Stimulated activated CD4-positive, alpha-beta T cell treated with anti-CD3 and anti-CD28 coated beads, Interleukin-15, amount 100 ng/mL, for 24 hours (primary cell): ENCODE results near the gene MACROD2.

Source experiments
- DNase-seq: peaks from one replicate; pipeline ENCODE4 v3.0.0-alpha.2; 2020

Gene MACROD2

DNA sequence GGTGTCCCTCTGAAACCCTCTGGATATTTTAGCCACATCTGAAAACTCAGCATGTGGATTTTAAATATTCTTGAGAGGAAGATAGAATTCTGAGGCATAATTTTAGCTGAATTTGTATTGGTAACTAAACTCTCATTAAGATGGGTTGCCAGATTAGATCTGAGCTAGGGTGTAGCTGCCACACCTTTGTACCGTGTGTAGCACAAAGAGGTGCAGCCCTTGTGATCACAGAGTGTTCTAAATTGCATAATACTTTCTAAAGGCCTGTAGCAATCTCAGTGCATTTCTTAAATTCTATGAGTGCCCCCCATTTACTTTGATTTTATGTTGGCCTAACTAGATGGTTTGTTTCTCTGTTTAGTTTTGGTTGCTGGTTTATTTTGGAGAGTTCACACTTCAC, 289.1 kb downstream of the MACROD2 start:
- DNase-seq, result no peak

DNA sequence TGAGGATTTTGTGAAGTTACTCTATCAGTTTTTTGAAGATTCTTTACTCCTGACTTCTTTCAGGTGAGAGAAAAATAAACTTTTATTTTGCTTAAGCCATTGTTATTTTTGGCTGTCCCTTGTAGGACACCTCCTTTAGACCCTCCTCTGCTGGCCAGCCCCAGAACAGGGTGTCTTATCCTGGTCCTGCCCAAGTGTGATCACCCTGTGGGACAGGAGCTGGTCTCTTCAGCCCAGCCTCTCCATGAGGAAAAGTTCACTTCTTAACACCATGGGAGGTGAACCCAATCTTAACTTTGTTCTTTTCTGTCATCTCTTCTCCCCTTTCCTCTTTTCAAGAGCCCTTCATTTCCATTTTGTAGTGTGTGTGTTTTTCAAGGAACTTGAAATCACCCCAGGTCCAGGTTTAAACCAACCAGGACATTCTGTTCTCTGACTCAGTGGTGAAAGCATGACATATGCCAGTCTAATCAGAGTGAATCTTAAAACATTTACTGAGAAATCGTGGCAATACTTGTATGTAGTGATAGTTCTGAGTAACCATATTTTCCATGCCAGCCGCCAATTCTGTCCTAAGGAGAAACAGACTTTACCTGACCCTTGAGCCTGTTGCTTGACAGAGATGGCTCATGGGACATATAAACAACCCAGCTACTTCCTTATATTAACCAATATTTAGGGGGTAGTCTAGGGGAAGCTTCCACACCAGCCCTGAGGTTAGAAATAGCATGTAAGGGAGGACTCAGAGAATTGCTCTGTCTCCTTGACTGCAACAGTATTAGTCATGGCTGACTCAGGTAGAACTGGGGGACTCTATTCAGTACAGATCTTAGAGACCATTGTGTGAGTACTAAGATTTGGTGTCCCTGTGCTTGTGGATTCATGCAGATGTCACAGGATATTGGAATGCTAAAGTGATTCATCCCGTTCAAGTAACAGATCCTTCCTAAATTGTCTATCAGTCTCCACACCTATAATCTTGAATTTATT, 293.3 kb downstream of the MACROD2 start:
- no peak for DNase-seq

DNA sequence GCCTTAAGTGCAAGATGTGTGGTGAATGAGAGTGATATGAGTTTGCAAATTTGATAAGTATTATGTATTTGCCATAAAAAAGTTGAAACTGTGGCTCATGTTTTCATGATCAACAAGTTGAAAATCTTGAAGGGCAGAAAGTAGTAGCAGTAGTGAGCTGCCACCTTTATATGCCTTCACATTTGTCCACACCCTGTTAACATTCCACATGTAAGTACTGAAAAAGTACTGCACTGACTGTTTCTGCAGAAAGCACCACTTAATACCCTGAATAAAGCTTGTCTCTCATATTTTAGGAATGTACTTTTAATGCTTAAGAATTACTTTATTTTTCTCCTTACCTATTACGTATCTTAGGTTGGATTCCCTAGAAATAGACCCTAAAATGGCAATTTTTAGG, 296.2 kb downstream of the MACROD2 start:
- DNase-seq, result no peak

DNA sequence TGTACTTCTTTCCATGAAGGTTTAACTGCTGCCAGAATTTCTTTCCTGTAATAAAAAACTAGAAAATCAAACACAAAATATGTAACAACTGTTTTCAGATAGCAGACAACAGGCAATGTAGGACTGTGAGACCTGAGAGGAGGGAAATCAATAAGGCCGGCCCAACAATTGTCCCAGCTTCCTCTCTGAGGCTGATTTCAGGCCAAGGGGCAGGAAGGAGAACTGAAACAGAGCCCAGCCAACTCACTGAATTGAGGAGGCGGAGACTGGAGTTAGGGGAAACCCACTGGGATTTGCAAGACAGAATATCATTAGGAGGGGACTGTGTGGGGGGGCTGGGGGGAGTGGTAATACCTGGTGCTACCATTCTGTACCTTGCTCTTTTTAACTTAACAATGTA, 299.9 kb downstream of the MACROD2 start:
- no peak for DNase-seq

DNA sequence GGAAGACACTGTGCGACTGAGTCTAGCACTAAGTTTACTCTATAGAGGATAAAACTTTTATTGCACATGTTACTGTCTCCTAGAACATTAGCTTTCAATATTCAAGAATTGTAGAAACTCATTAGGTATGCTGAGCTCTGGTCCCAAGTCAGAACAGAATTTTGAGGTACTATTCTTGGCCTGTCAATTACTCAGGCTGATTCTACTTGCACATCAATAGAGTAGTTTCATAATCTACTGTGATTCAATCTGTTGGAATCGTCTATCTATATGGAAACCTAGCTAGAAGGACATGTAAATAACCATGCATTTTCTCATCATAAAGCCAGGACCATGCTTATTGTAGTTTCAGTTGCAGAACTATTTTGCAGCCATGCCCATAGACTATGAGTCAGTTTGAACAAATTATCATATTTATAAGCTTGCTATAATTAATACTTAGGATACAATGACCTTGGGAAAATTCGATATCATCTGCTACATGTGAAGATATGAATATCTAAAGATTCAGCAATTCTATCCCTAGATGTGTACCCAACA, 300.5 kb downstream of the MACROD2 start:
- DNase-seq, result no peak

DNA sequence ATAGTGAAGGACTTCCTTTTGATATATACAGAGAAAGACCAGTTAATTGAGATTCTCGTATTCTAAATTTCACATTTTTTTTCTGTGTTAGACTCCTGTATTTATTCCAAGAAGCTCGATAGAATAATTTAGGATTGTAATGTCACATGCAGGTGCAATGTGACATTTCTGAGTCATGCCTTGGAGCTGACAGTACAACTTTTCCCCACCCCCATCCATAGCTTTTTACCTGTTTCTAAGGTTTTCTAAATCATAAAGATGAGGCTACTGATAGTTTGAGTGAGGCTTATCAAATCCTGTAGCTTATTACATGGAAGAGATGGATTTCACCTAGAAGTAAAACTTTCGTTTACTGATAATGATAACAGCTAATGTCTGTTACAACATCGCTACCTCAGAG, 304.5 kb downstream of the MACROD2 start:
- no peak for DNase-seq

DNA sequence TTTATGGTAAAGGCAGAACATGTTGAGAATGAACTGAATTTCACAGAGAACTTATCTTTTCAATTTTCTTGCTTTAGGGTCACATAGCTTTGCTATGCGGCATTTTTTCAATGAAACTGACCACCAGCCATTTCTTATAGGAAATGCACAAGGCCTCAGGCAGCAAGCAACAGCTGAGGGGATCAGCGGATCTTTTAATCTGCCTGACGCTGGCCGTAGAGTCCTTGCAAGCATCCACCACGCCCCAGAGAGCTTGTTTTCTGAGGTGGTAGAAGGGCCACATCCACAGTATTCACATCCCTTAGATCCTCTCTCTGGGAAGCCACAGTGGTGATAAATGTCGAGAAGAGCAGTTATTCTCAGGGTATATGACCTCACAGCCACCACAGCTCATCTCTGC, 307.8 kb downstream of the MACROD2 start:
- DNase-seq, result no peak

DNA sequence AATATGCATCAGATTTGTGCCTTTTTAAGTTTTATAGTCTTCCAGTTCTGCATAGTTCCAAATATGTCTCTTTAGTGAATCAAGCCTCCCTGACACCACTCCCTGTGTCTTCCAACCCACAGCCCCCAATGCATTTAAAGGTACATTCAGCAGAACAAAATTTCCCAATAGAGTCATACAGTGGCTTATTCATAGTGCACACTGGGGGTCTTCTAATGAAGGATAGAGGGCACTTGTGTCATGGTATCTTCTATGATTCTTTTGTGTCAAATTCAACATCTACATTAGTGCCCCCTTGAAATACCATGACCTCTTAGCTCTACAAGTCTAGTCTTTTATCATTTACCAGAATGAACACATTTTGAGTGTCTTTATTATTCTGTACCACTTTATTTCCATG, 308.3 kb downstream of the MACROD2 start:
- DNase-seq, result no peak

DNA sequence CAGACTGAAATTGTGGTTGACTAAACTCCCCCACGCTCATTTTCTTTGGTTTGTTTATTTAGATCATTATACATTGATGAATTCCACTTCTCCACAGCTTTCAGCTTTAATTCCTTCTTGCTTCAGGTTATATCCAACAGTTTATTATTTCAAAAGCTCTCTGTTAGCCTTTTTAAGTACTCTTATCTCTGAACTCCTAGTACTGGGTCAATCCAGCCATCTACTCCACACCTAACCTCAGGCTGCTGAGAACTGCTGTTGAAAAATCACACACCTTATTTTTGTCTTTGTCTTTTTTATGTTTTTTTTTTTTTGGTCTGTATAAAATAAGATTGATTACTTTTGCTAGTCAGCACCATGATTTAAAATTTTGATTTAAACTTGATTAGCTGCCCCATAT, 309.2 kb downstream of the MACROD2 start:
- DNase-seq, result no peak

DNA sequence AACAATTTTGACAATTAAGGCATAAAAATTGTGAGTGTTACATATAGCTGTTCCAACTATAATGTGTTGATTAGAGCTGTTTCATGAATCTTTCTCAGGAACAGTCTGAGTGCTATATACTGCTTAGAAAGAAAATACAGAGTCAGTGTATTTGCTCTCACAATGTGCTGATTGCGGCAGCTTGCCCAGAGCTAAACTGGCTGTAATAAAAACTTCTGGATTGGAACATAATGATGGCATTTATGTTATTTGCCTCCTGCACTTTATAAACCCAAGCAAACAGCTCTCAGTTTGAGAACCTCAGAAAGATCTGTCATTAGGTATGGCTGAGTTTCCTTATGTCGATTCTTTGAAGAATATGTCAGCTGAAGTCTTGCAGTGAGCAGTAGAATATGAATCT, 312.6 kb downstream of the MACROD2 start:
- DNase-seq, result no peak

DNA sequence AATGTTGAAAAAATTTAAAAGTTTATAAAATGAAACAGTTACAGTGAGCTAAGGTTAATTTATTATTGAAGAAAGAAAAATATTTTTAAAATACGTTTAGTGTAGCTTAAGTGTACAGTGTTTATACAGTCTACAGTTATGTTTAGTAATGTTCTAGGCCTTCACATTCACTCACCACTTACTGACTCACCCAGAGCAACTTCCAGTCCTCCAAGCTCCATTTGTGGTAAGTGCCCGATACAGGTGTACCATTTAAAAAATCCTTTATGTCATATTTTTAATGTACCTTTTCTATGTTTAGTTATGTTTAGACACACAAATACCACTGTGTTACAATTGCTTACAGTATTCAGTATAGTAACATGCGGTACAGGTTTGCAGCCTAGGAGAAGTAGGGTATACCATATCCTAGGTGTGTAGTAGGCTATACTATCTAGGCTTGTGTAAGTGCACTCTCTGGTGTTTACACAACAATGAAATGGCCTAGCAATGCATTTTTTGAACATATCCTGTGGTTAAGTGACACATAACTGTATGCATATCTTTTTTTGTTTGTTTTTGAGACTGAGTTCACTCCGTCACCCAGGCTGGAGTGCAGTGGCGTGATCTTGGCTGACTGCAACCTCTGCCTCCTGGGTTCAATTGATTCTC, 315.8 kb downstream of the MACROD2 start:
- no peak for DNase-seq

DNA sequence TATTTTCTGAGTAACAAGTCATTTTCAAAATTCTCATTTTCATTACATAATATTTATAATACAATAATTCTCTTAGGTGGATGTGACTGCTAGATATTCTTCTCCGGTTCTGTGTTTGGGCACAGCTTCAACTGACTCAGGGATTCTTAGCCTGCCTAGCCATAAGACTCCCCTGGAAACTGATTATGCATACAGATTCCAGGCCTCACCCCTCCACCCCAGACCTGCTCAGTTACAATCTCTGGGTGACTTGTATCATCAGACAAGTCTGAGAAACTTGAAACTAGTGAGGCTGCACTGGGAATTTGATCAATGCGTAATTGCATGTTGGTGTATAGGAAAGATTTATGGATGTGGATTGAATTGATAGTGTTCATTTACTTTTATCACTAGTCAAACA, 316.7 kb downstream of the MACROD2 start:
- DNase-seq, result no peak

DNA sequence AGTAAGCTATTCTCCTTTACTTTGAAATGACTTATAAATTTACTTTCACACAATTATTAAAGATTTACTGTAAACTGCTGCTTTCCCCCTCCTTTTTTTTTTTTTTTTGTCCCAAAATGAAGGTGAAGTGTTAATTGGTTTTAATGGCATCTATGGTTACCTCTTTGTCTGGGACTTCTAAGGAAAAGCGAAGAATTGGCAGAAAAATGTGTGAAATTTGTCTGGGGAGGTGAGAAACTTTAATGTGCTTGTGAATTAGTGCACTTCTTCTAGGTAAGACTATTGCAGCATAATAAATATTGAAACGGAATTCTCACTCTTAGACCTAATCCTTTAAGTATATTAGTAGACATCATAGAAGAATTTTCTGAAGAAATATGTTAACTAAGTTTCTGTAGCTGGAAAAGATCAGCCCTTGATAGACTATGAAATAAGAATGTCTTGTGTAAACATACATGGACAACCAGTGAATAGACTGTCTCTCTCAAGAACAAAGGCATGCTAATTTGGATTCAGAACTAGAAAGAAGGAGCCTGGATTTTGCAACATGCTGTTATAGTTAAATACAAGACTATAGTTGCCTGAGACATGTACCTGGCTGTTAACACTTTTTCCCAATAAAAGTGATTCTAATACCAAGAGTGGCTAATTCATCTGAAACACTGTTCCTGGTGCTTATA, 318.2 kb downstream of the MACROD2 start:
- no peak for DNase-seq

DNA sequence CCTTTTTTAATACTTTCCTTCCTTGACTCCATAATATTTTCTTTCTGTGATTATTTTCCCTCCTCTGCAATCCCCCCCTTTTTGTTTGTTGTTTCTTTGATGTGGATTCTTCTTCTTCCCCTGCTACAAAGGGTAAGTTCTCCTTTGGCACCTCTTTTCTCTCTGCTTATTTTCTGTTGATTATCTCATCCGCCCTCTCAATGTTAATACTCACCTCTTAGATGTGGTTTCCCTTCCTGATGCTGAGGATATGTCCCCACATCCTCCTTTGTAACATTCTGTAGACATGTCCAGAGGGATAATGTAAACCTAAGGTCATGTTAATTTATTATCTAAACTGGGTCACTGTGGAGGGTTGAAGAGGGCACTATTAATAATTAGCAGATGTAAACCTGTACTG, 324.4 kb downstream of the MACROD2 start:
- no peak for DNase-seq

DNA sequence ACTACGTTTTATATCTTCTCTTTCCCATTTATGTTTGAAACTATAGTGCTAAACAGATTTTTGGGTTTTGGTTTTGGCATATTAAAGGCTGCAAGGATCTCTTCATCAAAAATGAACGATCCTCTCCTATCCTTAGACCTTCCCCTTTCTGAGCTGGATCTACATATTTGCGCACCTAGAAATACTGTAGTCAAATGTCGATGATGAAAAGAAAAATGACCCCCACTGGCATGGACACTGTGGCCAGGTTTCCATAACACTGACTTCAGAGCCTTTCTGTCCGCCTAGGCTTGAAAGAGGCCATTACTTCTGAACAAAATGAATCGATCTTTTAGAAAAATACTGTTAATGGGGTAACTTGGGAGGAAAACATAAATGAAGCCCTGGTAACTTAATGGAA, 336.3 kb downstream of the MACROD2 start:
- DNase-seq, result no peak

DNA sequence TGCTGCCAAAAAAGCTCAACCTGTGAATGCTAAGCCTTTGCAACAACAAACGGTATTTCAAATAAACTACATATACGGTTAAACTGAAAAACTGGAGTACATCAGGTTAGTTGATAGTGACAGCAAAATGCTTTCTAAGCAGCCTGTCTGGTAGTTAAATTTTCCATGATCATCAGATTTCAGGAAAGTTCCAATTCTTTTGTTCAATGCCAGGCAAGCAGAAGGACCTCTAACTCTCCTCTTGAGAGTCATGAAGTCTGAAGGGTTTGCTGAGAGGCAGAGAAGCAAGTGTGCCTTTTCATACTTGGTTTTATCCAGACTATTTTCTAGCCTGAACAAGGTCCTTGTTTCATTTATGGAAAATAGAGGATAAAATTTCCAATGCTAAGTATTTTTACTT, 337.6 kb downstream of the MACROD2 start:
- DNase-seq, result no peak

DNA sequence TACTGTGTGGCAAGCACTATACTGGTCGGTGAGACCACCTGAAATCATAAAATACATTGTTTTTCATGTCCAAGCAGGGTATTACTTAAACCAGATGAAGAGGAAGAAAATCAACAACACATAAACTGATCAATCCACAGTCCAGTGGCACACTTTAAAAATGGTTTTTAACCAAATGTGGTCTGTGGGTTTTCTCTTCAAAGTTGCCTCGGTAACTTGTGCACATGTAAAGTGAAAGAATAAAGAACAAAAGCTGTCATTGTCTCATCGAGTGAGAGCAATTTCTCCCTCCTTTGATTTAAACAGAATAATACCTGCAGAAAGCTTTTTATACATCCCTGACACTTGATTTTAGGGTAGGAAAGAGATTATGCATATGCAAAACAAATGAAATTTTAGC, 338.4 kb downstream of the MACROD2 start:
- DNase-seq, result no peak

DNA sequence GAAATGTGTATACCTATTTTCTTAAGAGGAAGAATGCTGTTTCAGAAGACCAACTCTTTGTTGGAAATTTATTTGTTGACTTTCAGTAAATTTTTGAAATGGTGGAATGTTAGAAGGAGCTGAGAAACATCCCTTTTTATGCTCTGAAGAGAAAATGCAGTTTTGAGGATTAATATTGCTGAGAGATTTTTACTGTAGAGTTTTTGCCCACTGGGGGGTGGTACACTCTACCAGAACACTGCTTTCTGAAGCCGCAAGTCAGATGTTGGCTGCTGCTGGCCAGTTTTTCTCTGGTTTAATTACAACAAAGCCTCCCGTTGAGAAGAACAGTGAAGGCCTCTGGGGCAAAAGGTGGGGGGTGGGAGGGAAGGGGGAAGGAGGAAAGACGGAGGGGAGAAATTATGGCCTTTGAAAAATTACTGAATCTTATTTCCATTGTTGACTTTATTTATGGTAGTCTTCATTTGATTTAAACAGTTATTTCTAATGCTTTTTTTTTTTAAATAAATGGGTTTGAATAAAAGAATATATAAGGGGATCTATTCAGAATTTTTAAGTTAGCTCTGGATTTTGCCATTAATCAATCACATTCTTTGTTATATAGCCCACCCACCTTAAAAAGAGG, 339.1 kb downstream of the MACROD2 start:
- no peak for DNase-seq

DNA sequence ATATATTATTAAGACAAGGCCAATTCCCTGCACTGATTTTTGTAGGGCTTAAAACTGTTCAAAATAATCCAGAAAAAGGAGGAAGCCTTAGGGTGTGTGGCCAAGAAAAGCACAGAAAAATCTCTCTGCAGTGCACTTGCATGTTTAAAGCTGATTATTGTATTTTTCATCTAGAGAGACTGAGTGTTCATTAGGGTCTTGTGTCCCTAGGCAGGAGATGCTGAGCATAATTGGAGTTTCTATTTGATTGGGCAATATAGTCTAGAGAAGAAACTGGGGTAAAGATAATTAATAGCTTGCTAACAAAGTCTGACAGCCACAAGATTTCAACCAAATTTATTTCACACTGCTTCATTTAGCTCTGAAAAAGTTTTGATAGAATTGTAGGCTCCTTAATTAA, 339.7 kb downstream of the MACROD2 start:
- DNase-seq, result no peak

DNA sequence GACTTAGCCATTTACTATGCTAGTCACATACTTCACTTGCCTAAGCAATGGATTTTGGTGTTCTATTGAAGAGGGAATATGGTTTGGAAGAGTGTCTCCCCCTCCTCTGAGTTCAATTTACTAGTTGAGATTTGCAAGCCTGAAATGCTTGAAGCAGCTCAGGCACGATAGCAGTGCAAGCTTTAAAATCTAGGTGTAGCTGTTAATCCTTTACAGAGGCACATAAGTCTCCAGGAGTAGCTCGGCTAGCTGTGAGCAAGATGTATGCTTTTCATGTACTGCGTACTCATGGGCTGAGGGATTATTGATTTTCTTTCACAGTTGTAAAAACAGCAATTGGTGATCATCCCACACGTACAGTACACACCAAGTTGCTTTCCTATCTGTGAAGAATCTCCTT, 341.4 kb downstream of the MACROD2 start:
- no peak for DNase-seq

DNA sequence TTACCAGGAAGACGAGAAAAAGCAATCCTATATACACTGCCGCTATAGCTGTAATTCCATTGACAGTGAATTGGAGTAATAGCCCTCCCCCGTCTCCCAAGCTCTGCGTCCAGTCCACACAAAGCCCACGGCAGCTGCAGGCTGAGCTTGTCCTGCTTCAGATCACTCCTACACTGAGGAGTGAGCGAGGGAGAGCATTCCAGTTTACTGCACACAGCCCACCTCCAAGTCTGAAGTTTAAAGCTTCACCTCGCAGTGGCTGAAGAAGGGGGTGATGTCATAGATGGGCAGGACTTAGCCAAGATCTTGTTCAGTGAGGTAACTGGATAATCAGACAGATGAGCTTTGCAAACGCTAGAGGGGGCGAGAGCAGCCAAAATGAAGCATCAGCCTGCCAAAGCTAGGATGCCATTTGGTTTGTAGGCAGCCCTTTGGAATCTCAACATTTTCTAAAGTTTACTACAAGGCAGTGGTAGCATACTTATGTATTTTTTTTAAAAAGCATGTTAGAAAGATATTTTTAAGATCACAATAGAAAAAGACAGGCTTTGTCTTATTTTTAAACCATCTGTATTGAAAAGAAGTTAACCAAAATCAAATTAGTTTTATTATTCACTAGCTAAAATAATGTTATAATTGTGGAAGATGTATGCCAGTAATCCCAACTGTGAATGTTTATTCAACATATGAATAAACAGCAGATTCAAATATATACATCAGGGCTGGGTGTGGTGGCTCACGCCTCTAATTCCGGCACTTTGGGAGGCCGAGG, 342.3 kb downstream of the MACROD2 start, which contains the start of gene FLRT3:
FLRT3 (minus strand) TSS at position 213 of the 772 bp plus-strand sequence. CDS start 10,106 bp downstream, outside the sequence.
- peak; percentile 9 for DNase-seq

DNA sequence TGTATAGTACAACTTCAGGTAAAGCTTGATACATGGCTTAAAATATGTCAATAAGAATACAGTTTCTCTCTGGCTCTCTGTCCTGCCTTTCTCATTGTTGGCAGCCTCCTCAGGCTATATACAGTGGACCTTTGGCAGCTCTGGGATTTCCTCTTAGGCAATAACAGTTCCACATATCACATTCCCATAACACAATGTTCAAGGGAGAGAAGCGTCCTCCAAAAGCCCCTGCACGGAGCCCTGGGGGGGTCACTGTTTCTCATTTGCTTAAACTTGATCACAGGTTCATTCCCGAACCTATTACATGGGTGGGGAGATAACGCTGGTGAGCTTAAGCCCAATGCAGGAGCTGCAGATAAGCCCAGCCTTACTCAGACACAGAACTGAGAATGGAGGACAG, 346.5 kb downstream of the MACROD2 start:
- no peak for DNase-seq
